HepG2 (cell line): ENCODE data around the gene SYT14. TPM values are rescaled to one million over a fixed set of nuclear protein-coding genes. Genes with fewer than 3 reads are reported as not detected.

Experiments used
- ATAC-seq: fragments of 200-7000 bp; cut with Tn5 transposase; 3 replicates; pipeline ENCODE4 v1.9.1; 2020; ENCODE audit warnings: mild to moderate bottlenecking, moderate library complexity
- BruUV-seq: library from RNA; stranded (reverse); fragments of 400-500 nt; replicated peaks from 2 replicates; lab custom pipeline; 2021; lab: Mats Ljungman, UMichigan
- CTCF ChIA-PET: fragments of 300-600 bp; formaldehyde crosslinking; extraction: SDS; loops from one replicate; lab custom pipeline; 2021; ENCODE audit warnings: low total read pairs, inconsistent platforms, low intra/inter-chr PET ratio; lab: Yijun Ruan, JAX
- POLR2A ChIA-PET: fragments of 350-600 bp; sonication (Branson Sonifier 250); formaldehyde crosslinking; loops from one replicate; lab custom pipeline; 2020; ENCODE audit warnings: antibody characterized with exemption, inconsistent platforms; lab: Yijun Ruan, JAX
- DNase-seq: peaks from one replicate; pipeline ENCODE4 v3.0.0-alpha.2; 2015; ENCODE audit warnings: low spot score
- FAIRE-seq: peaks from 3 replicates; lab custom pipeline; 2011; peaks lifted over from hg19 to GRCh38; lab: Jason Lieb, UNC
- H2AFZ ChIP-seq: one replicate; pipeline ENCODE4 v1.6.1; 2011; ENCODE audit warnings: low read length, inconsistent platforms
- H3K27ac ChIP-seq: fragments of 300-600 bp; 3 replicates; pipeline ENCODE4 v1.8.0; 2011; ENCODE audit warnings: mixed run types, mild to moderate bottlenecking, mixed read lengths, low read length, inconsistent platforms; ENCODE audit not compliant: insufficient read depth; ENCODE audit errors: extremely low read length
- H3K27me3 ChIP-seq, 2 experiments: fragments of 200-600 bp in 1 of 2; 2 replicates in 1 of 2; 3 replicates in 1 of 2; pipeline versions ENCODE4 v1.6.0 to v1.8.0; 2011; ENCODE audit warnings: low read length in 2 of 2, mild to moderate bottlenecking in 2 of 2, moderate library complexity in 2 of 2, inconsistent platforms in 1 of 2; ENCODE audit not compliant: insufficient read depth in 2 of 2, control insufficient read depth in 1 of 2
- H3K36me3 ChIP-seq, 2 experiments: fragments of 200-600 bp in 1 of 2; replicated peaks in 1 of 2; 2 replicates in 1 of 2; 3 replicates in 1 of 2; pipeline versions ENCODE4 v1.5.1 to v1.8.0; 2011; ENCODE audit warnings: low read length in 2 of 2, inconsistent platforms in 1 of 2; ENCODE audit not compliant: insufficient read depth in 2 of 2, control insufficient read depth in 1 of 2
- H3K4me1 ChIP-seq: 2 replicates; pipeline ENCODE4 v1.5.1; 2012; ENCODE audit warnings: low read length, inconsistent platforms; ENCODE audit not compliant: insufficient read depth
- H3K4me2 ChIP-seq: 2 replicates; pipeline ENCODE4 v1.6.0; 2011; ENCODE audit warnings: low read depth, low read length, inconsistent platforms
- H3K4me3 ChIP-seq, 3 experiments: fragments of 200-600 bp in 1 of 3; sonication (generic), shearing (Covaris generic) in 1 of 3; replicated peaks in 1 of 3; 2 replicates each; pipeline ENCODE4 v1.5.1; 2011 to 2016; ENCODE audit warnings: low read length in 3 of 3, inconsistent platforms in 2 of 3, low read depth in 2 of 3, mild to moderate bottlenecking in 2 of 3, control low read depth in 1 of 3, mixed read lengths in 1 of 3; ENCODE audit not compliant: insufficient read depth in 1 of 3
- H3K79me2 ChIP-seq: one replicate; pipeline ENCODE4 v1.6.1; 2011; ENCODE audit warnings: low read length, inconsistent platforms; ENCODE audit not compliant: insufficient read depth
- H3K9ac ChIP-seq: 2 replicates; pipeline ENCODE4 v1.6.0; 2011; ENCODE audit warnings: mild to moderate bottlenecking, low read depth, low read length, inconsistent platforms; ENCODE audit not compliant: insufficient read depth
- H3K9me3 ChIP-seq: 2 replicates; pipeline ENCODE4 v1.5.1; 2012; ENCODE audit warnings: mild to moderate bottlenecking, low read length
- H4K20me1 ChIP-seq: 2 replicates; pipeline ENCODE4 v1.6.0; 2011; ENCODE audit warnings: inconsistent platforms, mild to moderate bottlenecking, low read length, moderate library complexity; ENCODE audit not compliant: insufficient read depth
- ATF7 ChIP-seq, 2 experiments: fragments of 450-650 bp in 1 of 2; sonication (generic) in 1 of 2; formaldehyde crosslinking in 1 of 2; IDR thresholded peaks; 2 replicates each; pipeline versions ENCODE4 v1.4.0 to v1.6.1; 2016 to 2020; ENCODE audit warnings: antibody characterized with exemption in 1 of 2, mild to moderate bottlenecking in 1 of 2, missing genetic modification reagents in 1 of 2
- CREB1 ChIP-seq, 2 experiments: fragments of 450-650 bp in 1 of 2; IDR thresholded peaks; 2 replicates each; pipeline ENCODE4 v1.6.1; 2016 to 2017; ENCODE audit warnings: control low read depth in 1 of 2, mild to moderate bottlenecking in 1 of 2, missing compliant biosample characterization in 1 of 2, missing genetic modification characterization in 1 of 2
- ZNF224 ChIP-seq: sonication (generic); formaldehyde crosslinking; IDR thresholded peaks from 2 replicates; pipeline ENCODE4 v1.5.0; 2020; ENCODE audit warnings: mild to moderate bottlenecking, missing genetic modification reagents
- ZNF337 ChIP-seq: sonication (generic); formaldehyde crosslinking; IDR thresholded peaks from 2 replicates; pipeline ENCODE4 v1.5.1; 2020; ENCODE audit warnings: missing genetic modification reagents, low read depth, mild to moderate bottlenecking, borderline replicate concordance
- ZNF468 ChIP-seq: sonication (generic); formaldehyde crosslinking; IDR thresholded peaks from 2 replicates; pipeline ENCODE4 v1.8.0; 2022; ENCODE audit warnings: mild to moderate bottlenecking, moderate library complexity, missing genetic modification reagents
- ZNF496 ChIP-seq: sonication (generic); formaldehyde crosslinking; IDR thresholded peaks from 2 replicates; pipeline ENCODE4 v1.8.1; 2023; ENCODE audit warnings: mild to moderate bottlenecking, moderate library complexity, missing genetic modification reagents; ENCODE audit not compliant: insufficient replicate concordance
- WGBS: methylation state at CpG from one replicate; pipeline ENCODE4 v1.1.6; 2017; ENCODE audit warnings: low lambda C conversion rate; 5-methylcytosine and 5-hydroxymethylcytosine counted together
- in situ Hi-C: cut with HindIII; loops from 2 replicates; pipeline ENCODE4 v1.10.0; 2017; ENCODE audit warnings: low pct_unique_long_range_greater_than_20kb; ENCODE audit not compliant: extremely low pct_ligation_motif_present
- intact Hi-C: fragments of 100-400 bp; cut with micrococcal nuclease; formaldehyde crosslinking; loops from one replicate; pipeline ENCODE4 v1.10.0; 2022; ENCODE audit not compliant: unreplicated experiment
- polyA plus RNA-seq, 8 experiments: library from polyadenylated mRNA; depleted of rRNA in 3 of 8; stranded (reverse) in 7 of 8; unstranded in 1 of 8; fragments of >200 nt; fragmentation: Illumina TruSeq in 4 of 8; extraction: Trizol in 4 of 8; gene quantifications; 2 replicates each; pipeline versions ENCODE4 v1.2.1 to v1.2.3, GENCODE V29; 2011 to 2016; ENCODE audit warnings: low read depth in 4 of 8, missing spikeins in 1 of 8, mixed read lengths in 1 of 8; ENCODE audit not compliant: insufficient read depth in 1 of 8
- total RNA-seq, 5 experiments: library from RNA; depleted of rRNA; stranded (reverse); fragments of >200 nt; fragmentation: Illumina TruSeq; extraction: Trizol; gene quantifications; 2 replicates each; pipeline ENCODE4 v1.2.3, GENCODE V29; 2016; ENCODE audit warnings: low read depth in 1 of 5
- TF ChIP-seq, protein P1 (sequence below): sonication (generic); formaldehyde crosslinking; IDR thresholded peaks from 2 replicates; pipeline ENCODE4 v1.5.1; 2020; ENCODE audit warnings: mild to moderate bottlenecking, missing genetic modification reagents

SYT14 gene
- total and polyA plus RNA-seq, 2 of the 13 experiments (the other 11 are each of a cell fraction or from before 2014, with no cell fraction given) = not detected

DNA sequence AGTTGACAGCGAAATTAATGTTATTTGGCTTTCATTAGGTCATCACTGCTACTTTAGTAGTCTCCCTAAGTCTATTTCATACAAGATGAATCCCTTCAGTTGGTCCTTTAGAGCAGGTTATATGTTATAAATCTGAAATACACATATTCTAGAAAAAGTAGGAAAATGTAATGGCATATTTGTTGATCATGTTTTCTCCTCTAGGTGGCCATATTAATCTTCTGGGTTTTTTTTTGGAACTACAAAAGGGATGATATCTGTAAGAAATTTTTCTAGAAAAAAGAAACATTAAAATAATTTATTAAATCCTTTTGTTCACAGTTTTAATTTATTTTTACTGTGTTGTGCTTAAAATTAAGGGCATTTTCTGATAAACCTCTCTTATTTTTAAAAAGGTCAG lies 87.9 kb downstream of the SYT14 start:
- ChIA-PET CTCF (no interaction called here), POLR2A (no interaction called here)
- H3K79me2 ChIP-seq = no peaks in the 10 kb centered on the region
- DNase-seq (no peak), ATAC-seq (no peak), FAIRE-seq (no peak)
- no peaks in the 10 kb centered on the region for H3K27me3 ChIP-seq
- no peak overlapping the region for H3K9ac ChIP-seq
- H3K27ac ChIP-seq = no peak overlapping the region
- no peak overlapping the region for H3K4me3 ChIP-seq
- no peaks in the 10 kb centered on the region for H3K36me3 ChIP-seq
- H2AFZ ChIP-seq = no peak overlapping the region
- H3K4me1 ChIP-seq = no peaks in the 10 kb centered on the region
- TF ChIP-seq ZNF337 (CRISPR knock-in tag) (no peak), ZNF496 (no peak), ZNF468 (CRISPR knock-in tag) (no peak)
- TF ChIP-seq, protein P1, sequence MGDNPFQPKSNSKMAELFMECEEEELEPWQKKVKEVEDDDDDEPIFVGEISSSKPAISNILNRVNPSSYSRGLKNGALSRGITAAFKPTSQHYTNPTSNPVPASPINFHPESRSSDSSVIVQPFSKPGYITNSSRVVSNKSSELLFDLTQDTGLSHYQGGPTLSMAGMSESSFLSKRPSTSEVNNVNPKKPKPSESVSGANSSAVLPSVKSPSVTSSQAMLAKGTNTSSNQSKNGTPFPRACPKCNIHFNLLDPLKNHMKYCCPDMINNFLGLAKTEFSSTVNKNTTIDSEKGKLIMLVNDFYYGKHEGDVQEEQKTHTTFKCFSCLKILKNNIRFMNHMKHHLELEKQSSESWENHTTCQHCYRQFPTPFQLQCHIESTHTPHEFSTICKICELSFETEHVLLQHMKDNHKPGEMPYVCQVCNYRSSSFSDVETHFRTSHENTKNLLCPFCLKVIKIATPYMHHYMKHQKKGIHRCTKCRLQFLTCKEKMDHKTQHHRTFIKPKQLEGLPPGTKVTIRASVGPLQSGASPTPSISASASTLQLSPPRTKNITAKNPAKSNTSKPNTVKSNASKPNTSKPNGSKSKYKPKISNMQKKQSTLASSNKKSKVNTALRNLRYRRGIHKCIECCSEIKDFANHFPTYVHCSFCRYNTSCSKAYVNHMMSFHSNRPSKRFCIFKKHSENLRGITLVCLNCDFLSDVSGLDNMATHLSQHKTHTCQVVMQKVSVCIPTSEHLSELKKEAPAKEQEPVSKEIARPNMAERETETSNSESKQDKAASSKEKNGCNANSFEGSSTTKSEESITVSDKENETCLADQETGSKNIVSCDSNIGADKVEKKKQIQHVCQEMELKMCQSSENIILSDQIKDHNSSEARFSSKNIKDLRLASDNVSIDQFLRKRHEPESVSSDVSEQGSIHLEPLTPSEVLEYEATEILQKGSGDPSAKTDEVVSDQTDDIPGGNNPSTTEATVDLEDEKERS (CRISPR knock-in tag) = no peak
- no peaks in the 10 kb centered on the region for H4K20me1 ChIP-seq
- in situ Hi-C loops (no loop called here), intact Hi-C loops (no loop called here)
- WGBS = 0% methylated on average over 1 of the region's 1 CpG
- H3K4me2 ChIP-seq = no peak overlapping the region
- no TSS peak for BruUV-seq
- no peaks in the 10 kb centered on the region for H3K9me3 ChIP-seq

DNA sequence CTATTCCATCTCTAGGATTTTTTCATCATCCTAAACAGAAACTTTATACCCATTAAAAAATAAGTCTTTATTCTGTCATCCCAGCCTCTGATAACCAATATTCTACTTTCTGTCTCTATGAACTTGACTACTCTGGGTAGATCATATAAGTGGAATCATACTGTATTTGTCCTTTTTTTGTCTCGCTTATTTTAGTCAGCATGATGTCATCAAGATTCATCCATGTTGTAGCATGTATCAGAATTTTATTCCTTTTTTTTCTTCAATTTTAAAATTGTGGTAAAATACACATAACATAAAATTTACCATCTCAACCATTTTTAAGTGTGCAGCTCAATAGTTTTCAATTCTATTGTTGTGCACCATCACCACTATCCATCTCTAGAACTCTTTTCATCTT lies 90.0 kb downstream of the SYT14 start:
- H3K4me1 ChIP-seq = no peaks in the 10 kb centered on the region
- H3K27ac ChIP-seq = no peak overlapping the region
- no peak overlapping the region for H2AFZ ChIP-seq
- ATAC-seq = no peak
- H3K36me3 ChIP-seq = no peaks in the 10 kb centered on the region
- no peak overlapping the region for H3K9ac ChIP-seq
- intact Hi-C loops (no loop called here), in situ Hi-C loops (no loop called here)
- TF ChIP-seq CREB1 (IDR thresholded peaks at IDR 0.05) (0 out of 2 replicates have a peak, but pooled peaks have one; percentile 4), CREB1 (CRISPR knock-in tag; IDR thresholded peaks at IDR 0.05) (no peak), ATF7 (IDR thresholded peaks at IDR 0.05) (peak; percentile 67), ATF7 (CRISPR knock-in tag; IDR thresholded peaks at IDR 0.05) (no peak), ZNF224 (CRISPR knock-in tag) (no peak)
- ChIA-PET POLR2A (no interaction called here), CTCF (no interaction called here)
- WGBS = 3% methylated on average over 1 of the region's 1 CpG
- no peaks in the 10 kb centered on the region for H3K79me2 ChIP-seq
- no peaks in the 10 kb centered on the region for H3K27me3 ChIP-seq
- no peak for FAIRE-seq
- H3K4me2 ChIP-seq = no peak overlapping the region
- H3K9me3 ChIP-seq = no peaks in the 10 kb centered on the region
- H3K4me3 ChIP-seq = no peak overlapping the region
- BruUV-seq = no TSS peak
- H4K20me1 ChIP-seq = no peaks in the 10 kb centered on the region
- DNase-seq = no peak
